Erythroblast (primary cell): ENCODE data around the gene PRELP.

Experiments used
- GATA1 ChIP-seq: IDR thresholded peaks from 2 replicates; pipeline ENCODE4 v1.6.1; 2011; ENCODE audit warnings: low read depth, mild to moderate bottlenecking, control low read depth, low read length, moderate library complexity
- POLR2A ChIP-seq: IDR thresholded peaks from 2 replicates; pipeline ENCODE4 v1.6.1; 2011; ENCODE audit warnings: mild to moderate bottlenecking, low read length

DNA sequence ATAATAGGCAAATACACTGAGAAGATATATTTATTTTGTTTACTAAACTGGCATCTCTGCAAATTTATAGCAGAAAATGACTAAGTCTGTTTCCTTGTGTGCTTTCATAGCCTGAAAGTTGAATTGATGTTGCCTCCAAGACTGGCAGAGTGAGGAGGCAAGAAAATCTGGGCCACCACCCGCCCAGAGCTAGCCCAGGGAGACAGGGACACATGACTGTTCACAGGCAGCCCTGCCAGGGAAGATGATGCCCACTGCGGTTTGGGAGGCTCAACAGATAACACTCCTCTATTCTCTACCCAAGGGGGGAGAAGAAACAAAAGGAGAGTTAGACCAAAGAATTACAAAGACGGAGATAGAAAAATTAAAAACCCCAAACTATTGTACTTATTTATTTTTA, 55.5 kb downstream of the PRELP start:
- TF ChIP-seq POLR2A (no peak), GATA1 (no peak)
